Transverse colon (tissue), 4 donors: ENCODE results near the gene MSANTD2.

Experiments used
- CTCF ChIP-seq, 5 experiments: fragments of 200-600 bp in 3 of 5; fragments of 450-650 bp in 2 of 5; sonication (generic) in 3 of 5; IDR thresholded peaks; 1 replicate in 2 of 5; 2 replicates in 3 of 5; pipeline ENCODE4 v1.5.1; 2016 to 2017; ENCODE audit warnings: antibody characterized with exemption in 5 of 5, inconsistent platforms in 3 of 5, mild to moderate bottlenecking in 2 of 5, moderate library complexity in 1 of 5
- EP300 ChIP-seq: sonication (generic); formaldehyde crosslinking; IDR thresholded peaks from one replicate; pipeline ENCODE4 v1.6.1; 2017; ENCODE audit warnings: antibody characterized with exemption, low read depth
- POLR2A ChIP-seq: fragments of 450-650 bp; IDR thresholded peaks from one replicate; pipeline ENCODE4 v1.6.1; 2016; ENCODE audit warnings: antibody characterized with exemption, mild to moderate bottlenecking, moderate library complexity
- POLR2AphosphoS5 ChIP-seq, 3 donors: sonication (generic); formaldehyde crosslinking; IDR thresholded peaks; one replicate each; pipeline ENCODE4 v1.6.1; 2016; ENCODE audit warnings: antibody characterized with exemption in 3 of 3

DNA sequence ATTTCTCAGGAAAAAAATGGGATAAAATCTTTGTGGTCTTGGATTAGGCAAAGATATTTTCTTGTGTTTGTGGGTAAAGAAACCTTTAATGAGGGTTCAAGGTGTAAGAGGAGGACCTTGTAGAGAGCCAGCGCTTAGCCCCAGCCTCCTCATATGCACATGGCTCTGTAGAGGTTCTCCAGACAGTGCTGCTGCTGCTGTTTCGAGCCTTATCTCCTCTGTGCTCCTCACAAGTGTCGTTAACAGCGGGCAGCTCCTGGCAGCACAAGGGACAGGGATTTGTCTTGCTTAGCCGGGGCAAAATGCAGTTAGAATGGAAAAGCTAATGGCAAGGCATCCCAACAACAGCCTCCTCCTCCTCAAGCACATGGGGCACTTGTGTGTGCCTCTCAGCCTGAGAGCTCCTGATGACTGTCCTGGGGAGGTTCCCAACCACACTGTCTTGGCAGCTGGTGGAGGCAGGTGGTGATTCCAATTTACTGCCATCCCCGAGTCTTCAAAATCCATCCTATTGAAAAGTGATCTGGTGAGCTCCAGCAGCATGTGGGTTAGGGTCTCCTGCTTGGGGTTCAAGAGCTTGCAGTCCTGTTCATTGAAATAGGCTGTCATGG is 7.6 kb upstream of the MSANTD2 start:
- TF ChIP-seq CTCF (IDR thresholded peaks at IDR 0.05) (no peak), POLR2A (no peak), POLR2AphosphoS5 (IDR thresholded peaks at IDR 0.05) (no peak), EP300 (no peak)
